ENCODE data around the gene ZNF773.
A peak's percentile ranks its signal among the peaks of the same experiment; 100 is the strongest.
"Not testable (repeated sequence)": the region's sequence is repeated elsewhere in the genome, so short reads cannot be mapped to it uniquely, and the experiment has no call there.

The ZNF773 gene

DNA sequence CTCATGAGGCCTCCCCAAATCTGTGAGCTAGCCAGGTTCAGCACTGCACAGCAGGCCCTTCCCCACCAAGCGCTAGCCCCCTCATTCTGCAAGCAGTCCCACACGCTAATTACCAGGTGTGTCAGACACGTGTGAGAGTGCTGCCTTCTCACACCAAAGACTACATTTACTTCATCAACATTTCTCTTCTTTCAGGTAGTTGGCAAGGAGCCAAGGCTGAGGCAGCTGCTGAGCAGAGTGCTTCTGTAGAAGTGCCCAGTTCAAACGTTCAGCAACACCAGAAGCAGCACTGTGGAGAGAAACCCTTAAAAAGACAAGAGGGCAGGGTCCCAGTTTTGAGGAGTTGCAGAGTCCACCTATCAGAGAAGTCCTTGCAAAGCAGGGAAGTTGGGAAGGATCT lies 6.4 kb downstream of the ZNF773 start:
- DNase-seq (ENCODE audit: low read depth), result no peak
- TF ChIP-seq, protein P1, sequence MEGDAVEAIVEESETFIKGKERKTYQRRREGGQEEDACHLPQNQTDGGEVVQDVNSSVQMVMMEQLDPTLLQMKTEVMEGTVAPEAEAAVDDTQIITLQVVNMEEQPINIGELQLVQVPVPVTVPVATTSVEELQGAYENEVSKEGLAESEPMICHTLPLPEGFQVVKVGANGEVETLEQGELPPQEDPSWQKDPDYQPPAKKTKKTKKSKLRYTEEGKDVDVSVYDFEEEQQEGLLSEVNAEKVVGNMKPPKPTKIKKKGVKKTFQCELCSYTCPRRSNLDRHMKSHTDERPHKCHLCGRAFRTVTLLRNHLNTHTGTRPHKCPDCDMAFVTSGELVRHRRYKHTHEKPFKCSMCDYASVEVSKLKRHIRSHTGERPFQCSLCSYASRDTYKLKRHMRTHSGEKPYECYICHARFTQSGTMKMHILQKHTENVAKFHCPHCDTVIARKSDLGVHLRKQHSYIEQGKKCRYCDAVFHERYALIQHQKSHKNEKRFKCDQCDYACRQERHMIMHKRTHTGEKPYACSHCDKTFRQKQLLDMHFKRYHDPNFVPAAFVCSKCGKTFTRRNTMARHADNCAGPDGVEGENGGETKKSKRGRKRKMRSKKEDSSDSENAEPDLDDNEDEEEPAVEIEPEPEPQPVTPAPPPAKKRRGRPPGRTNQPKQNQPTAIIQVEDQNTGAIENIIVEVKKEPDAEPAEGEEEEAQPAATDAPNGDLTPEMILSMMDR (IDR thresholded peaks at IDR 0.05; ENCODE audit: insufficient read depth, low read depth, low read length, missing control alignments), result no peak
- no peak overlapping the region for H3K4me3 ChIP-seq (ENCODE audit: low read length)

DNA sequence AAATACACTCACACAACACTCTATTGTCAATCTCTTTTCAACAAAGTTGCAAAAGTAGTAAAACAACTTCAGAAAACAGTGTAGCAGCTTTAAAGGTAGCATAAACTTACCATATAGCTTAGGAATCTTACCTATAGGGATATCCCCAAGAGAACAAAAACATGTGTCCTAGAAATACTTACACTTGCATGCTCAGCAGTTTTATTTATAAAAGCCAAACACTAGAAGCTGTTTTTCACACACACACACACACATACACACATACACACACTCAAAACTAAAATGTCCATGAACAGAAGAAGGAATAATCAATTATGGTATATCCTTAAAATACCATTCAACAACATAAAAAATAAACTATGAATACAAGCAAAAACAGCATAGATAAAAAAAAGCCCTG lies 11.7 kb downstream of the ZNF773 start:
- H3K4me3 ChIP-seq (ENCODE audit: low read length), result no peak overlapping the region
- no peak for DNase-seq (ENCODE audit: low read depth)
- TF ChIP-seq, protein P1 (IDR thresholded peaks at IDR 0.05; ENCODE audit: insufficient read depth, low read depth, low read length, missing control alignments), result no peak

DNA sequence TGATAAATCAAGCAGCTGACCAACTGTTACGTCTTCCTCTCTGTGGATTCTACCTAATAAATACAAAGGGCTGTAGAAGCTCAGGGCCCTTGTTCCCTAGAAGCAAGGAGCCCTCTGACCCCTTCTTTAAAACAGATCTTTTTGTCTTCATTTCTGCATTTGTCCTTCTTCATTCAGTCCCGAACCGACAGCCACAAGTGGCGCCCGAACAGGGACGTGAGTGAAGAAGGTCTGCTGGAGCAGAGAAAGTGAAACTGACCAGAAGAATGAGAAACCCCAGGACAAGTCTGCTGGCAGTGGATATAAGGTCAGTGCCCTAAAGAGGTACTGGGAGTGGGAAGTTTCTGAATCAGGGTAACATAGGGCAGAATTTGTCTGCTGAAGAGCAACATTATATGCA lies 13.1 kb downstream of the ZNF773 start:
- no peak overlapping the region for H3K4me3 ChIP-seq (ENCODE audit: low read length)
- DNase-seq (ENCODE audit: low read depth), result no peak
- TF ChIP-seq, protein P1 (IDR thresholded peaks at IDR 0.05; ENCODE audit: insufficient read depth, low read depth, low read length, missing control alignments), result no peak

DNA sequence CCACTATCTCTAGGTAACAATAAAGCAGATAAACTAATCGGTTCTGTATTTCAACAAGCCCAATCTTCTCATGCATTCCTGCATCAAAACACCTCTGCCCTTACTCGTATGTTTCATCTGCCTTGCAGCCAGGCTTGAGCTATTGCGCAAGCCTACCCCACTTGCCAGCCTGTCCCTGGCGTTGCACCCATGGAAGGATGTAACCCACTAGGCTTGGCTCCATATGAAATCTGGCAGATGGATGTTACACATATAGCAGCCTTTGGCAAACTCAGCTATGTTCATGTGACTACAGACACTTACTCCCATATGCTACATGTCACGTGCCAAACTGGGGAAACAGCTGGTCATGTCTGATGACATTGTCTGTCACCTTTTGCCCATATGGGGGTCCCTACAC lies 15.5 kb downstream of the ZNF773 start:
- TF ChIP-seq, protein P1 (IDR thresholded peaks at IDR 0.05; ENCODE audit: insufficient read depth, low read depth, low read length, missing control alignments), result no peak
- no peak overlapping the region for H3K4me3 ChIP-seq (ENCODE audit: low read length)
- DNase-seq (ENCODE audit: low read depth), result no peak

DNA sequence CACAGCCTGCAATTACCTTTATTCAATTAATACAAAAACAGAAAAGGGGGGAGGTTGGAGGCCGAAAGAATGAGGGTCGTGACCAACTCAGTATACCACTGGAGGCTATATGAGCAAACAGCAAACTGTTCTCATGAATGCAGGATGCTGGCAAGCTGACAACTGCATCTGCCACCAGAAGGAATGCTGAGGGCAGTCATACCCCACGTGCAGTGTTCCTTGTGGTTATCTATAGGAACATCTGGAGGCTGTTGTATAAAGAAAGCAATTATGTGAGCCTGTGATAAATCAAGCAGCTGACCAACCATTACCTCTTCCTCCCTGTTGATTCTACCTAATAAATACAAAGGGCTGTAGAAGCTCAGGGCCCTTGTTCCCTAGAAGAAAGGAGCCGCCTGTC lies 18.3 kb downstream of the ZNF773 start:
- DNase-seq (ENCODE audit: low read depth); H3K4me3 ChIP-seq (ENCODE audit: low read length): not testable (repeated sequence)

DNA sequence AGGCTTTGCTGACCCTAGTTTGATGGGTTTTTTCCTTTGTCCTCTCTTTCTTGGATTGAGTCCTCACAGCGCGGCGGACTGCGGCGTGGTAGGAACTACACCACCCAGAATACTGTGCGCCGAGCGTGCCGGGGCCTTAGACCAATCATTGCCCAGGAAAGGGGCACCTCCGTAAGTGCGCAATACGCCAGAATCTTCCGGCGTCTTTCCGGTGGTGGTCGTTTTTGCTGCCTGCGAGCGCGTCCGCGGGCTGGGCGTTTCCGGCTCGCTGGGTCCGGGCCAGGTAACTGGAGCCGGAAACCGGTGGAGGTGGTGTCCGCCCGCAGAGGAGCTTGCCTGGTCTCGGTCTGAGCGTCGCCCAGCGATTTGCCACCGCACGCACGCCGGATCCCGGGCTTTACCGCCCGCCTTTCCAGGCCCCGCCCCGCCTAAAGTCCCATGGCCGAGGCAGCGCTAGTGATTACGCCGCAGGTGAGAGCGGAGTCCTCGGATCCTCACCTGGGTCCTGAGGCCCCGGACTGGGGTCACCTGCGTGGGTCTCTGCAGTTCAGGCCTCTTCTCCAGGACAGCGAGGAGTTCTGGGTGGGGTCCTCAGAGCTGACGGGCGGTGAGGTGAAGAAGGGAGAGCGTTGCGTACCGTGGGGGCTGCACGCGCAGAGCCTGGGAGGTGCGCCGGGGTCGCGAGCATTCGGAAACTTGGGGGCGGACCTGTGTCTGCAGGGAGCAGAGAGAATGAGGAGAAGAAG lies 27.6 kb downstream of the ZNF773 start, which contains the start of gene ZNF549:
TSS of gene ZNF549 (plus strand) at position 221 of the 746 bp plus-strand sequence. CDS start at position 439, 218 bp downstream.
- DNase-seq (ENCODE audit: low read depth), result peak; percentile 97
- peak within 1 kb of the TSS; percentile 95 for H3K4me3 ChIP-seq (ENCODE audit: low read length)
- TF ChIP-seq, protein P1 (IDR thresholded peaks at IDR 0.05; ENCODE audit: insufficient read depth, low read depth, low read length, missing control alignments), result no peak

DNA sequence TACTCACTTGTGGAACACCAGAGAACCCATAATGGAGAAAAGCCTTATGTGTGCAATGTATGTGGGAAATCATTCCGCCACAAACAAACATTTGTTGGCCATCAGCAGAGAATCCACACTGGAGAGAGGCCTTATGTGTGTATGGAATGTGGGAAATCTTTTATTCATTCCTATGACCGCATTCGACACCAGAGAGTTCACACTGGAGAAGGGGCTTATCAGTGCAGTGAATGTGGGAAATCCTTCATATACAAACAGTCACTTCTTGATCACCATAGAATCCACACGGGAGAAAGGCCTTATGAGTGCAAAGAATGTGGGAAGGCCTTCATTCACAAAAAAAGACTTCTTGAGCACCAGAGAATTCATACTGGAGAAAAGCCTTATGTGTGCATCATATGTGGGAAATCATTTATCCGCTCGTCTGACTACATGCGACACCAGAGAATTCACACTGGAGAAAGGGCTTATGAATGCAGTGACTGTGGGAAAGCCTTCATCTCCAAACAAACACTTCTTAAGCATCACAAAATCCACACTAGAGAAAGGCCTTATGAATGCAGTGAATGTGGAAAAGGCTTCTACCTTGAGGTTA lies 38.3 kb downstream of the ZNF773 start:
- H3K4me3 ChIP-seq (ENCODE audit: low read length), result no peak overlapping the region
- no peak for DNase-seq (ENCODE audit: low read depth)
- TF ChIP-seq, protein P1 (IDR thresholded peaks at IDR 0.05; ENCODE audit: insufficient read depth, low read depth, low read length, missing control alignments), result no peak

All from epithelial cell of esophagus (primary cell).